Measurements from ENCODE around the gene STK32C.

DNA sequence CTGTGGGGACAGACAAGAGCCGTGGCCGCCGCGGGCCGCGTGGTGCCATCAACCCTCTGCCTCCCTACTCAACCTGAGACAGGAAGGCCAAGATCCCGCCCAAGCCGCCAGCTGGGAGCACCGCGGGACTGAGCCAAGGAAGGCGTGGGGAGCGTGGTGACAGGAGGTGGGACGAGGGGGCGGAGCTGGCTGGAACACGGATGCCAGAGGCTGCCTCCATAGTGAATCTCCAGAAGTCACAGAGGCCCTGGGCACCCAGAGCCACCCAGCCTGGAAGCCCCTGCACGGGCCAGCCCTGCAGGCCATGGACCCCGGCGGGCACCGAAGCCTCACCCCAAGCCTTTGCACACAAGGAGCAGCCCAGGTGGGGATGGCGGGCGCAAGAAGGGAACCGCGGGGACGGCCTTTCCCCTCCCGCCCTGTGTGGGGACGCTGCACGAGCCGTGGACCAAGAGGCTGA is 139.1 kb downstream of the STK32C start:
- TF ChIP-seq, protein P1, sequence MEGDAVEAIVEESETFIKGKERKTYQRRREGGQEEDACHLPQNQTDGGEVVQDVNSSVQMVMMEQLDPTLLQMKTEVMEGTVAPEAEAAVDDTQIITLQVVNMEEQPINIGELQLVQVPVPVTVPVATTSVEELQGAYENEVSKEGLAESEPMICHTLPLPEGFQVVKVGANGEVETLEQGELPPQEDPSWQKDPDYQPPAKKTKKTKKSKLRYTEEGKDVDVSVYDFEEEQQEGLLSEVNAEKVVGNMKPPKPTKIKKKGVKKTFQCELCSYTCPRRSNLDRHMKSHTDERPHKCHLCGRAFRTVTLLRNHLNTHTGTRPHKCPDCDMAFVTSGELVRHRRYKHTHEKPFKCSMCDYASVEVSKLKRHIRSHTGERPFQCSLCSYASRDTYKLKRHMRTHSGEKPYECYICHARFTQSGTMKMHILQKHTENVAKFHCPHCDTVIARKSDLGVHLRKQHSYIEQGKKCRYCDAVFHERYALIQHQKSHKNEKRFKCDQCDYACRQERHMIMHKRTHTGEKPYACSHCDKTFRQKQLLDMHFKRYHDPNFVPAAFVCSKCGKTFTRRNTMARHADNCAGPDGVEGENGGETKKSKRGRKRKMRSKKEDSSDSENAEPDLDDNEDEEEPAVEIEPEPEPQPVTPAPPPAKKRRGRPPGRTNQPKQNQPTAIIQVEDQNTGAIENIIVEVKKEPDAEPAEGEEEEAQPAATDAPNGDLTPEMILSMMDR (conservative IDR thresholded peaks at IDR 0.05; ENCODE audit: low read depth, low read length), result no peak
- no peak for TF ChIP-seq EZH2 (IDR thresholded peaks at IDR 0.05; ENCODE audit: borderline replicate concordance, low read depth, low read length, poor library complexity, severe bottlenecking)

Measured in A673 (cell line).